Activated T-helper 1 cell treated with anti-CD3 and anti-CD28 coated beads, Interleukin-2, amount 50 U/mL, for 16 hours (primary cell): ENCODE measurements around the gene PCDHGB3.
"Not testable (repeated sequence)": the region's sequence is repeated elsewhere in the genome, so short reads cannot be mapped to it uniquely, and the experiment has no call there.

ENCODE experiments used
- DNase-seq, 2 donors: peaks; one replicate each; pipeline ENCODE4 v3.0.0-alpha.2; 2020; ENCODE audit warnings: low read depth in 1 of 2, low spot score in 1 of 2

PCDHGB3 gene

GRCh38 chr5:141369994-141370848 lies at the start of gene PCDHGB3:
PCDHGB3 (plus strand) TSS chr5:141370242; CDS start chr5:141370395, 153 bp downstream.
- no peak for DNase-seq

GRCh38 chr5:141322261-141322660 lies 47.8 kb upstream of the PCDHGB3 start:
- no peak for DNase-seq

GRCh38 chr5:141326088-141326854 lies 43.8 kb upstream of the PCDHGB3 start:
- peak; percentile 33 to 45 for DNase-seq

DNA sequence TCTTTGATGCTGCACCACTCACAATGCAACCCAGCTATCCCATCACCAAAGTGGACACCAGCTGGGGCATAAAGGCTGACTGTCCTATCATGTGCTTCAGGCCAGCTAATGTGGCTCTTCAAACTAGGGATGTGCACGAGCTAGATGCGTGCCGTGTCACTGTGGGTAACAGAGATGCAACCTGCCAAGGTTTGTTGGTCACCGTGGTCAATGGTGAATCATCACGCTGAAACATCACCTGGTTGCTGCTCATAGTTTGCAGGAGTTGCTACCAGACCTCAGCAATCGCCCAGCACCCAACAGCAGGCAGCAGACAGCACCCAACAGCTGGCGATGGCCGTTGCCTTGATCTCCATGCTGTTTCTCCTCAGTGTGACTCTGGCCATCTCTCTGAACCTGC lies 41.8 kb upstream of the PCDHGB3 start:
- no peak for DNase-seq

DNA sequence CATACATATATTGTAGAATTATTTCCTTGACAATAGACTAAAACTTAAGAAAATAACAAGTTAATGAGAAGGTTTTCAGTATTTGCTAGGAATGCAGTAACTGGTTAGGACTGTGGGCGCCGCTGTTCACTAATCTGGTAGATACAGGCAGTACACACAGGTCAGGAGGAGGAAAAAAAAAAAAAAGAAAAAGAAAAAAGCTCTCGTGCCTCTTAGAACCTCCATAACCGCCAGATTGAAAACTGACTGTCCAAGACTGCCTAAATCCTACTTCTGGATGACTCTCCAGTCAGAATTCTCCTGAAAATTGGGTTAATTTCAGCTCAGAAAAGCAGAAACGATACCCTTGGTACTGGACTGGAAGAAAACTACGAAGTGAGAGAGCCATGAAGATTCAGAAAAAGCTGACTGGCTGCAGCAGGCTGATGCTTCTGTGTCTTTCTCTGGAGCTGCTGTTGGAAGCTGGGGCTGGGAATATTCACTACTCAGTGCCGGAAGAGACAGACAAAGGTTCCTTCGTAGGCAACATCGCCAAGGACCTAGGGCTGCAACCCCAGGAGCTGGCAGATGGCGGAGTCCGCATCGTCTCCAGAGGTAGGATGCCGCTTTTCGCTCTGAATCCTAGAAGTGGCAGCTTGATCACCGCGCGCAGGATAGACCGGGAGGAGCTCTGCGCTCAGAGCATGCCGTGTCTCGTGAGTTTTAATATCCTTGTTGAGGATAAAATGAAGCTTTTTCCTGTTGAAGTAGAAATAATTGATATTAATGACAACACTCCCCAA lies 39.6 kb upstream of the PCDHGB3 start, which contains the start of gene PCDHGA1:
Gene PCDHGA1 (plus strand): TSS at position 216 of the 782 bp plus-strand sequence.
- no peak for DNase-seq

DNA sequence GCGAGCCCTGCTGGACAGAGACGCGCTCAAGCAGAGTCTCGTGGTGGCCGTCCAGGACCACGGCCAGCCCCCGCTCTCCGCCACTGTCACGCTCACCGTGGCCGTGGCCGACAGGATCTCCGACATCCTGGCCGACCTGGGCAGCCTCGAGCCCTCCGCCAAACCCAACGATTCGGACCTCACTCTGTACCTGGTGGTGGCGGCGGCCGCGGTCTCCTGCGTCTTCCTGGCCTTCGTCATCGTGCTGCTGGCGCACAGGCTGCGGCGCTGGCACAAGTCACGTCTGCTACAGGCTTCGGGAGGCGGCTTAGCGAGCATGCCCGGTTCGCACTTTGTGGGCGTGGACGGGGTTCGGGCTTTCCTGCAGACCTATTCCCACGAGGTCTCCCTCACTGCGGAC lies 37.5 kb upstream of the PCDHGB3 start:
- not testable (repeated sequence) for DNase-seq

- no peak for DNase-seq
These were observed 31.3 kb upstream of the PCDHGB3 start, which contains the start of gene PCDHGA2 for GRCh38 chr5:141338538-141339306. PCDHGA2 (plus strand) TSS chr5:141338760.

- DNase-seq: not testable (repeated sequence)
These were observed 29.2 kb upstream of the PCDHGB3 start for GRCh38 chr5:141340781-141341354.

GRCh38 chr5:141342773-141343172 lies 27.3 kb upstream of the PCDHGB3 start:
- DNase-seq: no peak

GRCh38 chr5:141343242-141343952 lies 26.6 kb upstream of the PCDHGB3 start, which contains the start of gene PCDHGA3:
PCDHGA3 (plus strand) TSS chr5:141343829; CDS start chr5:141344034, 205 bp downstream.
- no peak for DNase-seq

DNA sequence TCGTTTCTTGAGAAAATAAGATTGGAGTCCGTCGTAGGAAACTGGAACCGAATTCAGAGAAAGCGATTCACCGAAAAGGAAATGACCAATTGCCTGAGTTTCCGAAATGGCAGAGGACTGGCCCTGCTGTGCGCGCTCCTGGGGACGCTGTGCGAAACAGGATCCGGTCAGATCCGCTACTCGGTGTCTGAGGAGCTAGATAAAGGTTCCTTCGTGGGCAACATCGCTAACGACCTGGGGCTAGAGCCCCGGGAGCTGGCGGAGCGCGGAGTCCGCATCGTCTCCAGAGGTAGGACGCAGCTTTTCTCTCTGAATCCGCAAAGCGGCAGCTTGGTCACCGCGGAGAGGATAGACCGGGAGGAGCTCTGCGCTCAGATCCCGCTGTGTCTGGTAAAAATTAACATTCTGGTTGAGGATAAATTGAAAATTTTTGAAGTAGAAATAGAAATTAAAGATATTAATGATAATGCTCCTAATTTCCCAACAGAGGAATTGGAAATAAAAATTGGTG lies 26.0 kb upstream of the PCDHGB3 start:
- no peak for DNase-seq

DNA sequence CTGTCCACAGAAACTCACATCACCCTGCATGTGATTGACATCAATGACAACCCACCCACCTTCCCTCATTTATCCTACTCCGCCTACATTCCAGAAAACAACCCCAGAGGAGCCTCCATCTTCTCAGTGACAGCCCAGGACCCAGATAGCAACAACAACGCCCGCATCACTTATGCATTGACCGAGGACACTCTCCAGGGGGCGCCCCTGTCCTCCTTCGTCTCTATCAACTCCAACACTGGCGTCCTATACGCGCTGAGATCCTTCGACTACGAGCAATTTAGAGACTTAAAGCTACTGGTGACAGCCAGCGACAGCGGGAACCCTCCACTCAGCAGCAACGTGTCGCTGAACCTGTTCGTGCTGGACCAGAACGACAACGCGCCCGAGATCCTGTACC lies 24.7 kb upstream of the PCDHGB3 start:
- DNase-seq: no peak

DNA sequence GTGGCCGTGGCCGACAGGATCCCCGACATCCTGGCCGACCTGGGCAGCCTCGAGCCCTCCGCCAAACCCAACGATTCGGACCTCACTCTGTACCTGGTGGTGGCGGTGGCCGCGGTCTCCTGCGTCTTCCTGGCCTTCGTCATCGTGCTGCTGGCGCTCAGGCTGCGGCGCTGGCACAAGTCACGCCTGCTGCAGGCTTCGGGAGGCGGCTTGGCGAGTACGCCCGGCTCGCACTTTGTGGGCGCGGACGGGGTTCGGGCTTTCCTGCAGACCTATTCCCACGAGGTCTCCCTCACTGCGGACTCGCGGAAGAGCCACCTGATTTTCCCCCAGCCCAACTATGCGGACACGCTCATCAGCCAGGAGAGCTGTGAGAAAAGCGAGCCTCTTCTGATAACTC lies 24.0 kb upstream of the PCDHGB3 start:
- not testable (repeated sequence) for DNase-seq

DNA sequence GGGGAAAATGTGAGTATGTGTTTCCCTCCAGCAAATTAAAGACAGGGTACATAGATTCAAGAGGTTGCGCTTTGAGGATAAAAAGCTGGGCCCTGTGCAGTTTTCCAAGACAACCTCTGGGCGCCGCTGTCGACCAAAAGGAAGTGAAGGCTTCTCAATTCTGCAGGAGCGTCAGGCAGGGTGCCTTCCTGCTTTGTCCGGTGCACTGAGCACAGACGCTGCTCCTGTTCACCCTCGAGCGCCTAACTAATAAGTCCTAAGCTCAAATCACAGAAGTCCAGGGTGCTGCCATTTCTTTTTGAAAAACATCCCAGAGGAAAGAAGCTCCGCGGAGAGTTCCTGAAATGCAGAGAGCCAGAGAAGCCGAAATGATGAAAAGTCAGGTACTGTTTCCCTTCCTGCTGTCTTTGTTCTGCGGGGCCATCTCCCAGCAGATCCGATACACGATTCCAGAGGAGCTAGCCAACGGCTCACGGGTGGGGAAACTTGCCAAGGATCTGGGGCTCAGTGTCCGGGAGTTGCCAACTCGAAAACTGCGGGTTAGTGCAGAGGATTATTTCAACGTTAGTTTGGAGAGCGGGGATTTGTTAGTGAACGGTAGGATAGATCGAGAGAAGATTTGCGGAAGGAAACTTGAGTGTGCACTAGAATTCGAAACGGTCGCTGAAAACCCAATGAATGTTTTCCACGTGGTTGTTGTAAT lies 20.0 kb upstream of the PCDHGB3 start, which contains the start of gene PCDHGB1:
Gene PCDHGB1 (plus strand): TSS at position 183 of the 703 bp plus-strand sequence. CDS start 162 bp downstream, at position 345.
- DNase-seq: no peak

- DNase-seq: no peak
These were observed 18.5 kb upstream of the PCDHGB3 start for GRCh38 chr5:141351591-141351990.

- no peak for DNase-seq
These were observed 15.1 kb upstream of the PCDHGB3 start, which contains the start of gene PCDHGA4 for GRCh38 chr5:141354900-141355469. PCDHGA4 (plus strand) TSS chr5:141355021; CDS start chr5:141355108, 87 bp downstream.

DNA sequence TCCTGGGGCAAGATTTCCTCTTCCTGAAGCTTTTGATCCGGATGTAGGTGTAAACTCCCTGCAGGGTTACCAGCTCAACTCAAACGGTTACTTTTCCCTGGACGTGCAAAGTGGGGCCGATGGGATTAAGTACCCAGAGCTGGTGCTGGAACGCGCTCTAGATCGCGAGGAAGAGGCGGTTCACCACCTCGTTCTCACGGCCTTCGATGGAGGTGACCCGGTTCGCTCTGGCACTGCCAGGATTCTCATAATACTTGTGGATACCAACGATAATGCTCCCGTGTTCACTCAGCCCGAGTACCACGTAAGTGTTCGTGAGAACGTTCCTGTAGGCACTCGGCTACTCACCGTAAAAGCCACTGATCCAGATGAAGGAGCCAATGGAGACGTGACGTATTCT lies 14.4 kb upstream of the PCDHGB3 start:
- DNase-seq: no peak

- DNase-seq: no peak
These were observed 13.9 kb upstream of the PCDHGB3 start for GRCh38 chr5:141356133-141356532.
